Liver (tissue), 3 donors: ENCODE results near the gene ULBP3.

Source experiments
- RAD21 ChIP-seq, 2 donors: IDR thresholded peaks; 2 replicates each; pipeline ENCODE4 v1.6.1; 2016; ENCODE audit warnings: antibody characterized with exemption in 2 of 2, mild to moderate bottlenecking in 2 of 2
- SP1 ChIP-seq: IDR thresholded peaks from 2 replicates; pipeline ENCODE4 v1.6.1; 2018; ENCODE audit warnings: antibody characterized with exemption, mild to moderate bottlenecking
- TAF1 ChIP-seq: conservative IDR thresholded peaks from 2 replicates; pipeline ENCODE4 v1.6.1; 2016; ENCODE audit warnings: antibody characterized with exemption, mild to moderate bottlenecking
- TF ChIP-seq, protein P1 (sequence below): IDR thresholded peaks from 2 replicates; pipeline ENCODE4 v1.6.1; 2016; ENCODE audit warnings: antibody characterized with exemption
- TF ChIP-seq, protein P2 (sequence below): fragments of 150-350 bp; IDR thresholded peaks from 2 replicates; pipeline ENCODE4 v1.5.1; 2017; ENCODE audit warnings: improper control_type of control experiment, low read depth, low read length; ENCODE audit not compliant: missing input control
- donor health status: healthy.
- donor health status: healthy.

DNA sequence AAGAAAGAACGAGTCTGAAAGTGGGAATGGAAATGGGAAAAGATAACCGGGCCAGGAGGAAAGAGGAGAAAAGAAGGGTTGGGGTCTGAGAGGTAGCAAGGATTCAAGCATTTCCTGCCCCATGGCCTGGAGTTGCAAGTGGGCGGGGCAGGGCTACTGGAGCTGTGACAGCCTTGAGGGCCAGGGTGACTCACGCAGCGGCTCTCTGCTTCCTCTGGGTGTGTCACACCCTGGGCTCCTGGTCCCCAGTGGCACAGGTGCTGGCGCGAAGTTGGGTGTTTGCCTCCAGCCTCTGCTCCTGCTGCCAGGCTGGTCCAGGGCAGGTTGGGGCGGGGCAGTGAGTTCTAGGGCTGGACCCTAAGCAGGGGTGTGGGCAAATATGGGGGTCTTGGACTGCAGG is 3.3 kb upstream of the ULBP3 start:
- TF ChIP-seq RAD21 (IDR thresholded peaks at IDR 0.05) (no peak), TAF1 (no peak), SP1 (no peak)
- TF ChIP-seq, protein P1, sequence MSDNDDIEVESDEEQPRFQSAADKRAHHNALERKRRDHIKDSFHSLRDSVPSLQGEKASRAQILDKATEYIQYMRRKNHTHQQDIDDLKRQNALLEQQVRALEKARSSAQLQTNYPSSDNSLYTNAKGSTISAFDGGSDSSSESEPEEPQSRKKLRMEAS, result no peak
- TF ChIP-seq, protein P2, sequence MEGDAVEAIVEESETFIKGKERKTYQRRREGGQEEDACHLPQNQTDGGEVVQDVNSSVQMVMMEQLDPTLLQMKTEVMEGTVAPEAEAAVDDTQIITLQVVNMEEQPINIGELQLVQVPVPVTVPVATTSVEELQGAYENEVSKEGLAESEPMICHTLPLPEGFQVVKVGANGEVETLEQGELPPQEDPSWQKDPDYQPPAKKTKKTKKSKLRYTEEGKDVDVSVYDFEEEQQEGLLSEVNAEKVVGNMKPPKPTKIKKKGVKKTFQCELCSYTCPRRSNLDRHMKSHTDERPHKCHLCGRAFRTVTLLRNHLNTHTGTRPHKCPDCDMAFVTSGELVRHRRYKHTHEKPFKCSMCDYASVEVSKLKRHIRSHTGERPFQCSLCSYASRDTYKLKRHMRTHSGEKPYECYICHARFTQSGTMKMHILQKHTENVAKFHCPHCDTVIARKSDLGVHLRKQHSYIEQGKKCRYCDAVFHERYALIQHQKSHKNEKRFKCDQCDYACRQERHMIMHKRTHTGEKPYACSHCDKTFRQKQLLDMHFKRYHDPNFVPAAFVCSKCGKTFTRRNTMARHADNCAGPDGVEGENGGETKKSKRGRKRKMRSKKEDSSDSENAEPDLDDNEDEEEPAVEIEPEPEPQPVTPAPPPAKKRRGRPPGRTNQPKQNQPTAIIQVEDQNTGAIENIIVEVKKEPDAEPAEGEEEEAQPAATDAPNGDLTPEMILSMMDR, result no peak
